HCT116 (cell line): Measurements from ENCODE around the gene RAET1G. TPM values are rescaled to one million over a fixed set of nuclear protein-coding genes. Genes with fewer than 3 reads are reported as not detected.

ENCODE experiments used
- ATAC-seq: fragments of 200-7000 bp; cut with Tn5 transposase; 2 replicates; pipeline ENCODE4 v1.9.1; 2020; ENCODE audit warnings: mild to moderate bottlenecking, moderate library complexity
- BruUV-seq: library from RNA; stranded (reverse); fragments of 400-500 nt; replicated peaks from 2 replicates; lab custom pipeline; 2021; lab: Mats Ljungman, UMichigan
- CTCF ChIA-PET: fragments of 300-600 bp; sonication (Branson Sonifier 250); formaldehyde crosslinking; loops from one replicate; lab custom pipeline; 2021; ENCODE audit warnings: antibody characterized with exemption; lab: Charles Lee
- POLR2A ChIA-PET: fragments of 300-600, 350-600 bp; sonication (Branson Sonifier 250); formaldehyde crosslinking; loops from one replicate; lab custom pipeline; 2021; ENCODE audit warnings: antibody characterized with exemption; lab: Charles Lee
- RAD21 ChIA-PET, 2 experiments: fragments of 300-600 bp; sonication (Branson Sonifier 250); formaldehyde crosslinking; loops; one replicate each; lab custom pipeline; 2023; ENCODE audit warnings: low total read pairs in 2 of 2; ENCODE audit not compliant: uncharacterized antibody in 2 of 2, unreplicated experiment in 2 of 2, low non-redundant PET in 1 of 2; lab: Charles Lee
- DNase-seq: peaks from one replicate; pipeline ENCODE4 v3.0.0-alpha.2; 2010; ENCODE audit warnings: low read depth, low spot score
- H2AFZ ChIP-seq: fragments of 200-600 bp; shearing (Covaris generic), sonication (generic); 2 replicates; pipeline ENCODE4 v1.6.1; 2017; ENCODE audit warnings: low read depth, mixed run types, mixed read lengths, antibody characterized with exemption, low read length; ENCODE audit not compliant: poor library complexity, severe bottlenecking
- H3K27ac ChIP-seq: 2 replicates; pipeline ENCODE4 v1.5.1; 2012; ENCODE audit warnings: low read depth, low read length
- H3K27me3 ChIP-seq: fragments of 200-600 bp; sonication (generic); 2 replicates; pipeline ENCODE4 v1.6.1; 2016; ENCODE audit warnings: mixed run types, low read length, mixed read lengths; ENCODE audit not compliant: insufficient read depth
- H3K36me3 ChIP-seq, 2 experiments: fragments of 200-500 bp in 1 of 2; fragments of 200-600 bp in 1 of 2; sonication (Bioruptor generic) in 1 of 2; sonication (generic) in 1 of 2; 2 replicates each; pipeline versions ENCODE4 v1.5.1 to v1.6.1; 2014 to 2016; ENCODE audit warnings: low read length in 2 of 2, inconsistent platforms in 1 of 2, mixed read lengths in 1 of 2, mixed run types in 1 of 2; ENCODE audit not compliant: insufficient read depth in 2 of 2, control insufficient read depth in 1 of 2
- H3K4me1 ChIP-seq, 2 experiments: fragments of 200-600 bp in 1 of 2; sonication (generic) in 1 of 2; 2 replicates each; pipeline versions ENCODE4 v1.5.1 to v1.6.1; 2012 to 2017; ENCODE audit warnings: low read length in 2 of 2, inconsistent platforms in 1 of 2, mild to moderate bottlenecking in 1 of 2, mixed read lengths in 1 of 2, mixed run types in 1 of 2, moderate library complexity in 1 of 2; ENCODE audit not compliant: insufficient read depth in 2 of 2, control insufficient read depth in 1 of 2
- H3K4me2 ChIP-seq: fragments of 200-600 bp; sonication (generic); 2 replicates; pipeline ENCODE4 v1.6.1; 2017; ENCODE audit warnings: mixed run types, low read length, mixed read lengths
- H3K4me3 ChIP-seq, 2 experiments: fragments of 200-600 bp in 1 of 2; sonication (generic) in 1 of 2; replicated peaks in 1 of 2; 2 replicates each; pipeline ENCODE4 v1.5.1; 2011 to 2016; ENCODE audit warnings: low read length in 2 of 2, control low read depth in 1 of 2, low read depth in 1 of 2, mild to moderate bottlenecking in 1 of 2, mixed read lengths in 1 of 2, mixed run types in 1 of 2
- H3K79me2 ChIP-seq: fragments of 200-600 bp; sonication (generic); 2 replicates; pipeline ENCODE4 v1.6.1; 2017; ENCODE audit warnings: mild to moderate bottlenecking, mixed run types, low read length, moderate library complexity, mixed read lengths; ENCODE audit not compliant: insufficient read depth
- H3K9ac ChIP-seq: fragments of 200-600 bp; sonication (generic); 2 replicates; pipeline ENCODE4 v1.6.1; 2016; ENCODE audit warnings: low read length, mixed read lengths
- H3K9me2 ChIP-seq: fragments of 200-600 bp; sonication (generic), shearing (Covaris generic); 2 replicates; pipeline ENCODE4 v1.6.1; 2017; ENCODE audit warnings: mixed run types, mild to moderate bottlenecking, moderate library complexity; ENCODE audit not compliant: insufficient read depth
- H3K9me3 ChIP-seq, 2 experiments: fragments of 200-500 bp in 1 of 2; fragments of 200-600 bp in 1 of 2; sonication (Bioruptor generic) in 1 of 2; sonication (generic) in 1 of 2; 2 replicates each; pipeline ENCODE4 v1.6.1; 2014 to 2017; ENCODE audit warnings: low read length in 2 of 2, mixed read lengths in 2 of 2, inconsistent platforms in 1 of 2, low read depth in 1 of 2, mild to moderate bottlenecking in 1 of 2, mixed run types in 1 of 2, moderate library complexity in 1 of 2; ENCODE audit not compliant: control insufficient read depth in 1 of 2, insufficient read depth in 1 of 2
- H4K20me1 ChIP-seq: fragments of 200-600 bp; sonication (generic), shearing (Covaris generic); 2 replicates; pipeline ENCODE4 v1.6.1; 2017; ENCODE audit warnings: mixed run types, mild to moderate bottlenecking, moderate library complexity; ENCODE audit not compliant: insufficient read depth
- ATF3 ChIP-seq: IDR thresholded peaks from 2 replicates; pipeline ENCODE4 v1.6.1; 2012
- CEBPB ChIP-seq: IDR thresholded peaks from 2 replicates; pipeline ENCODE4 v1.6.1; 2012; ENCODE audit warnings: low read depth
- ELF1 ChIP-seq: IDR thresholded peaks from 2 replicates; pipeline ENCODE4 v1.6.1; 2012; ENCODE audit warnings: low read depth, borderline replicate concordance
- EZH2 ChIP-seq: fragments of 200-600 bp; sonication (generic); IDR thresholded peaks from 2 replicates; pipeline ENCODE4 v1.6.1; 2017; ENCODE audit warnings: antibody characterized with exemption, mixed run types
- JUND ChIP-seq: IDR thresholded peaks from 2 replicates; pipeline ENCODE4 v1.6.1; 2012
- POLR2A ChIP-seq: IDR thresholded peaks from 2 replicates; pipeline ENCODE4 v1.7.0; 2011; ENCODE audit warnings: borderline replicate concordance; ENCODE audit not compliant: insufficient read depth, insufficient read length; ENCODE audit errors: extremely low read depth
- RAD21 ChIP-seq: IDR thresholded peaks from 2 replicates; pipeline ENCODE4 v1.6.1; 2012; ENCODE audit warnings: low read depth, mild to moderate bottlenecking
- REST ChIP-seq: IDR thresholded peaks from 2 replicates; pipeline ENCODE4 v1.6.1; 2012; ENCODE audit warnings: low read depth
- SP1 ChIP-seq: IDR thresholded peaks from 2 replicates; pipeline ENCODE4 v1.6.1; 2012; ENCODE audit warnings: low read depth
- TCF7L2 ChIP-seq: IDR thresholded peaks from 2 replicates; pipeline ENCODE4 v1.7.0; 2011; ENCODE audit warnings: borderline replicate concordance, inconsistent platforms; ENCODE audit not compliant: insufficient read depth, insufficient read length; ENCODE audit errors: extremely low read depth
- YY1 ChIP-seq: IDR thresholded peaks from 2 replicates; pipeline ENCODE4 v1.6.1; 2011; ENCODE audit warnings: low read length, low read depth, moderate library complexity, mild to moderate bottlenecking; ENCODE audit not compliant: insufficient replicate concordance; ENCODE audit errors: extremely low read depth
- intact Hi-C: fragments of 100-400 bp; cut with micrococcal nuclease; formaldehyde crosslinking; loops from 2 replicates; pipeline ENCODE4 v1.10.0; 2022
- total RNA-seq: library from RNA; stranded (reverse); gene quantifications from one replicate; pipeline ENCODE4 v1.2.1, GENCODE V29; 2021; ENCODE audit not compliant: unreplicated experiment

RAET1G gene
- total RNA-seq, 1 experiment from 2014 or later = 0.37 TPM

- no peak overlapping the region for H3K4me3 ChIP-seq
- H2AFZ ChIP-seq = no peak overlapping the region
- no TSS peak for BruUV-seq
- TF ChIP-seq ELF1 = no peak
- TF ChIP-seq ATF3 = no peak
- no peak for TF ChIP-seq JUND
- no peak for TF ChIP-seq EZH2
- no peak for TF ChIP-seq YY1
- TF ChIP-seq POLR2A = no peak
- no peak for TF ChIP-seq TCF7L2
- no peak for TF ChIP-seq RAD21
- TF ChIP-seq CEBPB = no peak
- no peak for TF ChIP-seq SP1
- TF ChIP-seq, all 23 proteins: peak for 0
- no peaks in the 10 kb centered on the region for H4K20me1 ChIP-seq
- POLR2A ChIA-PET = no interaction called here
- no peaks in the 10 kb centered on the region for H3K9me2 ChIP-seq
- H3K9ac ChIP-seq = no peak overlapping the region
- DNase-seq (no peak), ATAC-seq (no peak)
- H3K4me1 ChIP-seq = no peaks in the 10 kb centered on the region
- H3K27ac ChIP-seq = no peak overlapping the region
- CTCF ChIA-PET = no interaction called here
- intact Hi-C loops = no loop called here
- H3K36me3 ChIP-seq = no peaks in the 10 kb centered on the region
- no peaks in the 10 kb centered on the region for H3K27me3 ChIP-seq
- H3K9me3 ChIP-seq = peaks cover 5 to 6% of the 10 kb centered on the region in 2 experiments; a peak in 2 of 4 replicates
- RAD21 ChIA-PET = no interaction called here
- H3K79me2 ChIP-seq = no peaks in the 10 kb centered on the region
- H3K4me2 ChIP-seq = no peak overlapping the region
Observed at GRCh38 chr6:149907317-149907716, 15.6 kb downstream of the RAET1G start.

GRCh38 chr6:149906405-149906804, 16.5 kb downstream of the RAET1G start:
- ChIA-PET POLR2A (interaction anchor here (0.6 kb wide), 1 partner anchor 9 kb away, joined by 3 read pairs; no protein-coding TSS in a partner anchor), CTCF (no interaction called here)
- intact Hi-C loops = no loop called here

More at GRCh38 chr6:149906405-149906804, 16.5 kb downstream of the RAET1G start:
- no peaks in the 10 kb centered on the region for H3K4me1 ChIP-seq
- no peak overlapping the region for H3K9ac ChIP-seq
- H3K9me3 ChIP-seq = peaks cover 5 to 6% of the 10 kb centered on the region in 2 experiments; a peak in 2 of 4 replicates
- no peaks in the 10 kb centered on the region for H3K27me3 ChIP-seq
- H4K20me1 ChIP-seq = no peaks in the 10 kb centered on the region
- no peak overlapping the region for H3K27ac ChIP-seq
- RAD21 ChIA-PET = no interaction called here
- H2AFZ ChIP-seq = no peak overlapping the region
- no TSS peak for BruUV-seq
- H3K4me3 ChIP-seq = no peak overlapping the region
- ATAC-seq = no peak
- no peak for DNase-seq
- no peaks in the 10 kb centered on the region for H3K79me2 ChIP-seq
- TF ChIP-seq RAD21 = no peak
- TF ChIP-seq REST = no peak
- no peaks in the 10 kb centered on the region for H3K9me2 ChIP-seq
- no peak overlapping the region for H3K4me2 ChIP-seq
- H3K36me3 ChIP-seq = no peaks in the 10 kb centered on the region
